ENCODE data around the gene ANK2.

GRCh38 chr4:113112338-113112978 is 63.0 kb downstream of the ANK2 start:
- no peak for TF ChIP-seq POLR2A (IDR thresholded peaks at IDR 0.05; ENCODE audit: insufficient read depth in 1 of 2, low read depth in 2 of 2, low read length in 2 of 2)
- no peak for TF ChIP-seq NR1H2 (CRISPR knock-in tag; IDR thresholded peaks at IDR 0.05; ENCODE audit: borderline replicate concordance, low read depth)
- TF ChIP-seq CTCF (CRISPR knock-in tag; IDR thresholded peaks at IDR 0.05), result no peak
- TF ChIP-seq DNMT1 (CRISPR knock-in tag; IDR thresholded peaks at IDR 0.05), result no peak
- no peak for TF ChIP-seq NFKBIZ (CRISPR knock-in tag; IDR thresholded peaks at IDR 0.05)
- TF ChIP-seq, protein P1, sequence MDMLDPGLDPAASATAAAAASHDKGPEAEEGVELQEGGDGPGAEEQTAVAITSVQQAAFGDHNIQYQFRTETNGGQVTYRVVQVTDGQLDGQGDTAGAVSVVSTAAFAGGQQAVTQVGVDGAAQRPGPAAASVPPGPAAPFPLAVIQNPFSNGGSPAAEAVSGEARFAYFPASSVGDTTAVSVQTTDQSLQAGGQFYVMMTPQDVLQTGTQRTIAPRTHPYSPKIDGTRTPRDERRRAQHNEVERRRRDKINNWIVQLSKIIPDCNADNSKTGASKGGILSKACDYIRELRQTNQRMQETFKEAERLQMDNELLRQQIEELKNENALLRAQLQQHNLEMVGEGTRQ (IDR thresholded peaks at IDR 0.05; ENCODE audit: low read depth, low read length), result no peak
- TF ChIP-seq, protein P1 (CRISPR knock-in tag; IDR thresholded peaks at IDR 0.05; ENCODE audit: borderline replicate concordance), result no peak
- TF ChIP-seq NFIC (IDR thresholded peaks at IDR 0.05; ENCODE audit: low read length), result no peak
